ENCODE data around the gene FLRT2. TPM values are rescaled to one million over a fixed set of nuclear protein-coding genes. Genes with fewer than 3 reads are reported as not detected.

Gene FLRT2
- total RNA-seq, 1 experiment from 2014 or later, result not detected

DNA sequence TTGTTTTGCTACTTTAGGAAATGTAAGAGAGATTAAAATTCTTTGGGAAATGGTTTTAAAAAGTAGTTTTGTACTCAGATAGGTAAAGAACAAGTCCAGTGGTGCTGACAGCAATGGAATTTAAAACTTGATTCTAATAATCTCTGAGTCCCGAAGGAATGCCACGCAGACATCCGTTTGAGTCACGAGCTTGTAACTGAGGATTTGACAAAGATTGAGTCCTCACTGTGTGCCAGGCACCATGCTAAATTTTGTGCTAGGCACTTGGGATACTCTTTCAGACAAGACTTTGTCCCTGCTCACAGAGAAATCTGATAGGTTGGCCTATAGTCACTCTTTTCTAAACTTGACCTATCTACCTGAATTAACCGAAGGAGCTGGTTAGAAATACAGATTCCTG, 12.7 kb downstream of the FLRT2 start:
- H3K36me3 Mint-ChIP-seq (ENCODE audit: insufficient read depth, unreplicated experiment), result no peaks in the 10 kb centered on the region
- peaks cover 6% of the 10 kb centered on the region for H3K9me3 Mint-ChIP-seq (ENCODE audit: low read depth, unreplicated experiment)

DNA sequence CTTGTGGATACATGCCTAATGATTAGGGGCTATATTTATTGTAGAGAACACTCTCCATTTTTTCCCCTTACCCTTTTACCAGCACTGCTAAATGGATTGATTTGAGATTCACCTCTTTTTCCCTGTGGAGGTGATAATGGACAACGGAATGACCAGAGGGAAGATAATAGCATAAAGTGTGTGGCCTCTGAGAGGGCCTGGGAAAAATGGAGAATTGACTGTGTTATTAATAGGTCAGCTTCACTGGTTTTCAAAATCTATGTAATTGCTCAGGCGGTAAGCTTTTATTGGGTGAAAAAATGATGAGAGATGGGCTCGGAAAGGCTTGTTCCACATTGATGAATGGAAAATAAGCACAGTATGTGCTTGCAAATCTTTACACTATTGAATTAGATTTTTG, 15.8 kb downstream of the FLRT2 start:
- Mint-ChIP-seq H3K4me3 (ENCODE audit: low read depth, unreplicated experiment) (no peak overlapping the region), H3K36me3 (ENCODE audit: insufficient read depth, unreplicated experiment) (no peaks in the 10 kb centered on the region), H3K4me1 (ENCODE audit: low read depth, unreplicated experiment) (no peaks in the 10 kb centered on the region), H3K9me3 (ENCODE audit: low read depth, unreplicated experiment) (peaks cover 6% of the 10 kb centered on the region), H3K27ac (ENCODE audit: unreplicated experiment) (no peak overlapping the region), H3K27me3 (ENCODE audit: unreplicated experiment) (no peaks in the 10 kb centered on the region)
- DNase-seq, result no peak
- no peak for TF ChIP-seq CTCF (IDR thresholded peaks at IDR 0.05; ENCODE audit: unreplicated experiment)
- intact Hi-C loops (cut with micrococcal nuclease; ENCODE audit: unreplicated experiment), result no loop called here
- BruUV-seq (replicated peaks), result no TSS peak
- CTCF ChIA-PET, result no interaction called here

More for the DNA sequence above, 12.7 kb downstream of the FLRT2 start:
- CTCF ChIA-PET, result no interaction called here
- no peak for DNase-seq
- TF ChIP-seq CTCF (IDR thresholded peaks at IDR 0.05; ENCODE audit: unreplicated experiment), result no peak
- Mint-ChIP-seq H3K27me3 (ENCODE audit: unreplicated experiment) (no peaks in the 10 kb centered on the region), H3K4me3 (ENCODE audit: low read depth, unreplicated experiment) (no peak overlapping the region), H3K27ac (ENCODE audit: unreplicated experiment) (no peak overlapping the region), H3K4me1 (ENCODE audit: low read depth, unreplicated experiment) (no peaks in the 10 kb centered on the region)
- intact Hi-C loops (cut with micrococcal nuclease; ENCODE audit: unreplicated experiment), result no loop called here
- no TSS peak for BruUV-seq (replicated peaks)

DNA sequence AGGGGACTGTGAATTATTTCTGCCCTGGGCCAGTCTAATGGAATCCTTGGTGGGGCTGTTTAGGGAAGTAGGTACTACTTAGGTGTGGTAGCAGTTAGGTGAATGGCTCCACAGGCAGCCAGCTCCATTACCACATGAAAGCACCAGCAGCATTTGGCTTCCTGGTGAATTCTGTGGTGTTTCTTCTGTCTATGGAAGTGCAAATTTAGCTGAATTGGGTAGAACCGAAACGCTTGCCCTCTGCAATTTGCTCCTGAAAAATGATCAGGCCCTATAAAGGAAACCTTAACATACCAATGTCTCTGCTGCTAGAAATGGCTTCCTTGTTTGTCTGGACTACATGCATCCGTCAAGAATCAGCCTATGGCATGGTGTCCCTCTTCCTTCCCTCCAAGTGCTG, 16.4 kb downstream of the FLRT2 start:
- no peaks in the 10 kb centered on the region for H3K36me3 Mint-ChIP-seq (ENCODE audit: insufficient read depth, unreplicated experiment)
- H3K4me3 Mint-ChIP-seq (ENCODE audit: low read depth, unreplicated experiment), result no peak overlapping the region

GRCh38 chr14:85549697-85550096, 19.8 kb downstream of the FLRT2 start:
- H3K9me3 Mint-ChIP-seq (ENCODE audit: low read depth, unreplicated experiment), result peaks cover 6% of the 10 kb centered on the region
- CTCF ChIA-PET, result no interaction called here
- no peaks in the 10 kb centered on the region for H3K36me3 Mint-ChIP-seq (ENCODE audit: insufficient read depth, unreplicated experiment)
- no TSS peak for BruUV-seq (replicated peaks)
- no peaks in the 10 kb centered on the region for H3K4me1 Mint-ChIP-seq (ENCODE audit: low read depth, unreplicated experiment)
- H3K27ac Mint-ChIP-seq (ENCODE audit: unreplicated experiment), result no peak overlapping the region
- no peak for TF ChIP-seq CTCF (IDR thresholded peaks at IDR 0.05; ENCODE audit: unreplicated experiment)
- intact Hi-C loops (cut with micrococcal nuclease; ENCODE audit: unreplicated experiment), result no loop called here
- DNase-seq, result no peak
- H3K4me3 Mint-ChIP-seq (ENCODE audit: low read depth, unreplicated experiment), result no peak overlapping the region
- H3K27me3 Mint-ChIP-seq (ENCODE audit: unreplicated experiment), result no peaks in the 10 kb centered on the region

More for the DNA sequence above, 16.4 kb downstream of the FLRT2 start:
- CTCF ChIA-PET, result no interaction called here
- Mint-ChIP-seq H3K27me3 (ENCODE audit: unreplicated experiment) (no peaks in the 10 kb centered on the region), H3K9me3 (ENCODE audit: low read depth, unreplicated experiment) (peaks cover 6% of the 10 kb centered on the region), H3K27ac (ENCODE audit: unreplicated experiment) (no peak overlapping the region), H3K4me1 (ENCODE audit: low read depth, unreplicated experiment) (no peaks in the 10 kb centered on the region)
- TF ChIP-seq CTCF (IDR thresholded peaks at IDR 0.05; ENCODE audit: unreplicated experiment), result no peak
- intact Hi-C loops (cut with micrococcal nuclease; ENCODE audit: unreplicated experiment), result no loop called here
- BruUV-seq (replicated peaks), result no TSS peak
- DNase-seq, result no peak
